HG03439 (cell line): ENCODE results near the gene NDUFA5.
A peak's percentile ranks its signal among the peaks of the same experiment; 100 is the strongest.
"Not testable (repeated sequence)": the region's sequence is repeated elsewhere in the genome, so short reads cannot be mapped to it uniquely, and the experiment has no call there.

ENCODE experiments used
- ATAC-seq: cut with Tn5 transposase; IDR thresholded peaks from one replicate; pipeline ENCODE4 v1.9.1; 2021; ENCODE audit warnings: mild to moderate bottlenecking, moderate library complexity; ENCODE audit not compliant: unreplicated experiment

The NDUFA5 gene

GRCh38 chr7:123526533-123526932 lies 31.1 kb downstream of the NDUFA5 start:
- ATAC-seq: not testable (repeated sequence)

DNA sequence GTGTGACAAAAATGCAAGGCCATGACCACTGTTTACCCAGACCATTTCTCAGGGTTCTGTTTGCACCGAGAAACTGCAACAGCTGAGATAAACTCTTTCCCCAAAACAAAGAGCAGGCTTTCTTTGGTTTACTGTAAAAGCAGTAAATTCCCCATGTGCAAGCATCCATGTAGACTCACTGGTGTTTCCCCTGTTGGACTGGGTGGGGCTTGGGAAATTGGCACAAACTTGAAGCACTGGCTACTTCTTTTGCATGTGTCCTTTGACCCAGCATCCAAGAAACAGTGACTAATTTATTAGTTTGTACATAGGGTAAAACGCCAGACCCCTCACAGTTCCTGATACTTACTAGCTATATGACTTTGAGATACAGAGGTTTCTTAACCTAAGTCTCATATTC lies 35.6 kb downstream of the NDUFA5 start:
- ATAC-seq: no peak

DNA sequence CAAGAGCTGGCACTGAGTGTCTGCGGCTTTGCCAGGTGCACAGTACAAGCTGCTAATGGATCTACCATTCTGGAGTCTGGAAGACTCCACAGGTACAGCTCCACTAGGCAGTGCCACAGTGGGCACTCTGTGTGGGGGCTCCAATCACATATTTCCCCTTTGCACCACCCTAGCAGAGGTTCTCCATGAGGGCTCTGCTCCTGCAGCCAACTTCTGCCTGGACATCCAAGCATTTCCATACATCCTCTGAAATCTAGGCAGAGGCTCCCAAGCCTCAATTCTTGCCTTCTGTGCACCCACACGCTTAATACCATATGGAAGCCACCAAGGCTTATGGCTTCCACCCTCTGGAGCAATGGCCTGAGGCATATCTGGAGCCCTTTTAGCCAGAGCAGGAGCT lies 52.4 kb downstream of the NDUFA5 start:
- no peak for ATAC-seq

- ATAC-seq: no peak
These were observed 55.4 kb downstream of the NDUFA5 start for GRCh38 chr7:123502201-123502600.

GRCh38 chr7:123500878-123501489 lies 56.6 kb downstream of the NDUFA5 start:
- no peak for ATAC-seq

GRCh38 chr7:123499211-123499970 lies 58.2 kb downstream of the NDUFA5 start:
- ATAC-seq: no peak

- ATAC-seq: no peak
These were observed 59.0 kb downstream of the NDUFA5 start for GRCh38 chr7:123498601-123499000.

DNA sequence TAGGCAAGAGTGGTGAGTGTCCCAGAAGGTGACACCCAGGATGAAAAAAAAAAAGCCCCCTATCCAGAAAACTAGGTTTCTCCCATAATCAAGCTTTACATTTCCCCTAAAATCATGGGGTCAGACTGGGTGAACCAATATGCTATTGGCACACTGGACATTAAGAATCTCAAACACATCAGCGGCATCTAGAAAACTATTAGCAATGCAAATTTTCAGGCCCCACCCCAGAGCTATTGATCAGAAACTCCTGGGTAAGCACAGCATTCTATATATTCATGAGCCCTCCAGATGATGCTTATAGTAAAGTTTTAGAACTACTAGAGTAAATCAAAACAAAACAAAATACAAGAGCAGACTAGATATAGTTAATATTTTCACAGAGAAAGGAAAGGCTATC lies 59.6 kb downstream of the NDUFA5 start:
- ATAC-seq: no peak

- ATAC-seq: peak; percentile 62
These were observed 63.3 kb downstream of the NDUFA5 start for GRCh38 chr7:123494193-123494796.

GRCh38 chr7:123492485-123492884 lies 65.1 kb downstream of the NDUFA5 start:
- no peak for ATAC-seq
